SK-N-SH (cell line): Measurements from ENCODE around the gene GAB2. TPM values are rescaled to one million over a fixed set of nuclear protein-coding genes. Genes with fewer than 3 reads are reported as not detected.

Source experiments
- CTCF ChIA-PET: fragments of 300-600, 350-600 bp; formaldehyde crosslinking; extraction: SDS; loops from one replicate; lab custom pipeline; 2021; lab: Yijun Ruan, JAX
- POLR2A ChIA-PET: fragments of 350-600 bp; sonication (Branson Sonifier 250); formaldehyde crosslinking; extraction: SDS; loops from one replicate; lab custom pipeline; 2020; ENCODE audit warnings: antibody characterized with exemption, inconsistent platforms; lab: Yijun Ruan, JAX
- DNase-seq: peaks from one replicate; pipeline ENCODE4 v3.0.0; 2012
- H2AFZ ChIP-seq: fragments of 200-600 bp; sonication (generic); 2 replicates; pipeline ENCODE4 v1.8.1; 2016; ENCODE audit warnings: antibody characterized with exemption, mild to moderate bottlenecking, low read depth
- H3F3A ChIP-seq: fragments of 200-600 bp; sonication (generic); replicated peaks from 2 replicates; pipeline ENCODE3; 2016; ENCODE audit warnings: antibody characterized with exemption, mild to moderate bottlenecking; ENCODE audit not compliant: insufficient read depth
- H3K27ac ChIP-seq, 2 experiments: fragments of 200-500 bp in 1 of 2; fragments of 200-600 bp in 1 of 2; sonication (Bioruptor generic) in 1 of 2; sonication (generic), shearing (Covaris generic) in 1 of 2; 2 replicates each; pipeline versions ENCODE4 v1.5.1 to v1.6.1; 2014 to 2016; ENCODE audit warnings: low read depth in 2 of 2, inconsistent platforms in 1 of 2, low read length in 1 of 2, mild to moderate bottlenecking in 1 of 2, mixed read lengths in 1 of 2
- H3K27me3 ChIP-seq: fragments of 200-600 bp; sonication (generic), shearing (Covaris generic); 2 replicates; pipeline ENCODE4 v1.6.1; 2016; ENCODE audit warnings: mixed run types; ENCODE audit not compliant: insufficient read depth
- H3K36me3 ChIP-seq, 2 experiments: fragments of 200-500 bp in 1 of 2; fragments of 200-600 bp in 1 of 2; sonication (Bioruptor generic) in 1 of 2; sonication (generic) in 1 of 2; replicated peaks in 1 of 2; 2 replicates each; pipeline versions ENCODE3 to v1.5.1; 2014 to 2016; ENCODE audit warnings: low read length in 1 of 2, mild to moderate bottlenecking in 1 of 2; ENCODE audit not compliant: insufficient read depth in 2 of 2, control insufficient read depth in 1 of 2
- H3K4me1 ChIP-seq, 2 experiments: fragments of 200-500 bp in 1 of 2; fragments of 200-600 bp in 1 of 2; sonication (Bioruptor generic) in 1 of 2; sonication (generic), shearing (Covaris generic) in 1 of 2; 2 replicates each; pipeline versions ENCODE4 v1.5.1 to v1.6.1; 2014 to 2016; ENCODE audit warnings: low read depth in 1 of 2, low read length in 1 of 2, mixed run types in 1 of 2; ENCODE audit not compliant: insufficient read depth in 2 of 2, control insufficient read depth in 1 of 2
- H3K4me2 ChIP-seq: fragments of 200-600 bp; sonication (generic), shearing (Covaris generic); 2 replicates; pipeline ENCODE4 v1.6.1; 2017; ENCODE audit warnings: mixed run types
- H3K4me3 ChIP-seq, 2 experiments: fragments of 200-500 bp in 1 of 2; fragments of 200-600 bp in 1 of 2; sonication (Bioruptor generic) in 1 of 2; sonication (generic), shearing (Covaris generic) in 1 of 2; 2 replicates each; pipeline versions ENCODE4 v1.5.1 to v1.8.1; 2014 to 2016; ENCODE audit warnings: low read depth in 2 of 2, inconsistent platforms in 1 of 2, low read length in 1 of 2, mild to moderate bottlenecking in 1 of 2, mixed read lengths in 1 of 2, moderate library complexity in 1 of 2
- H3K79me2 ChIP-seq: fragments of 200-600 bp; sonication (generic); 2 replicates; pipeline ENCODE4 v1.8.1; 2017; ENCODE audit warnings: mild to moderate bottlenecking; ENCODE audit not compliant: insufficient read depth
- H3K9ac ChIP-seq: fragments of 200-600 bp; sonication (generic); 2 replicates; pipeline ENCODE4 v1.6.1; 2017; ENCODE audit warnings: mixed run types
- H3K9me2 ChIP-seq: fragments of 200-600 bp; sonication (generic); 2 replicates; pipeline ENCODE4 v1.6.1; 2017; ENCODE audit warnings: mixed run types
- H3K9me3 ChIP-seq: fragments of 200-600 bp; sonication (generic); 2 replicates; pipeline ENCODE4 v1.6.1; 2017; ENCODE audit warnings: mixed run types, mild to moderate bottlenecking, moderate library complexity
- H4K20me1 ChIP-seq: fragments of 200-600 bp; sonication (generic); 2 replicates; pipeline ENCODE4 v1.6.1; 2017; ENCODE audit warnings: mild to moderate bottlenecking, mixed run types; ENCODE audit not compliant: insufficient read depth
- CHD2 ChIP-seq: fragments of 150-350 bp; IDR thresholded peaks from 2 replicates; pipeline ENCODE4 v1.6.1; 2018; ENCODE audit warnings: low read length; ENCODE audit not compliant: partially characterized antibody
- EP300 ChIP-seq, 2 experiments: IDR thresholded peaks; 2 replicates each; pipeline versions ENCODE4 v1.4.0 to v1.6.1; 2012; ENCODE audit warnings: borderline replicate concordance in 1 of 2, low read depth in 1 of 2, low read length in 1 of 2
- EZH2phosphoT487 ChIP-seq: fragments of 200-600 bp; sonication (generic); IDR thresholded peaks from 2 replicates; pipeline ENCODE4 v1.6.1; 2017; ENCODE audit warnings: low read depth, mixed run types, mild to moderate bottlenecking, antibody characterized with exemption, moderate library complexity, borderline replicate concordance
- FOSL2 ChIP-seq: IDR thresholded peaks from 2 replicates; pipeline ENCODE4 v1.4.0; 2012; ENCODE audit warnings: low read depth, mild to moderate bottlenecking, moderate library complexity, borderline replicate concordance
- RCOR1 ChIP-seq: fragments of 150-350 bp; IDR thresholded peaks from 2 replicates; pipeline ENCODE4 v1.6.1; 2017; ENCODE audit warnings: antibody characterized with exemption, low read length
- WGBS: methylation state at CpG from one replicate; pipeline ENCODE4 v1.1.6; 2017; ENCODE audit warnings: low lambda C conversion rate; 5-methylcytosine and 5-hydroxymethylcytosine counted together
- polyA plus RNA-seq, 3 experiments: library from polyadenylated mRNA; depleted of rRNA; stranded (reverse); fragments of >200 nt; gene quantifications; 2 replicates each; pipeline ENCODE4 v1.2.3, GENCODE V29; 2012
- TF ChIP-seq, protein P1 (sequence below): IDR thresholded peaks from 2 replicates; pipeline ENCODE4 v1.6.1; 2012; ENCODE audit warnings: mild to moderate bottlenecking, low read depth, low read length, moderate library complexity

GAB2 gene
- polyA plus RNA-seq, 1 of the 3 experiments (the other 2 are of a cell fraction) = 5.6 TPM

DNA sequence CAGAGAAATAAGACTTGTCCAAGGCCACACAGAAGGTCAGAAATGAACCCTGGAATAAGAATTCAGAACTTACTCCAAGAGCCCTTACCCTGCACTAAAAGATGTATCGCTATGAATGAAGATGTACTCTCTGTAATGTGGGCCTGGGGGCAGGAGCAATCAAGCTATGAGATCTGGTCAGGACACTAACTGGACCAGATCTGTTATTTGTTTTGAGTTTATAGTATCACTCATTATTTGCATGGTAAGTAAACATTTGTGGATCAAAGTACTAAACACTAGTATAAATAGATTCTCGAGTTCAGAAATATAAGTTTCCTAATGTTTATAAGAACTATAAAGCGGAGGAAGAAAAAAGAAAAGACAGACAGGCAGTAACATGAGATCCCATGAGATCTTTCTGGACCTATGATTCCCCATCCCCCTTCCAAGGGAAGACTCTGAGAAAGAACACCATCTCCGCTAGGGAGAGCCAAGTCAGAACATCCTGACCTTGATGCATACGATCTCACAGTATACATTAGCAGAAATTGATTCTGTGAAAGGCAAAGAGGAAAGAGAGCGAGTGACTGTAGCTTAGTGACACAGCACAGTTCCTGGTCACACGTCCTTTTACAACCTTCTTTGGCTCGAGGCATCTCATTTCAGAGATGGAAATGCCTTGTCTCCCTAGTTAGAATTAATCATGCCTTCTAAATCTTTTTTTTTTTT, 157.7 kb downstream of the GAB2 start:
- WGBS = 82% methylated on average over 8 of the region's 8 CpGs
- Histone ChIP-seq H3K79me2 (no peaks in the 10 kb centered on the region), H3K4me2 (no peak overlapping the region), H3K9me2 (no peaks in the 10 kb centered on the region), H3K27me3 (no peaks in the 10 kb centered on the region), H3K36me3 (no peaks in the 10 kb centered on the region), H3K27ac (no peak overlapping the region; a peak in 1 of 4 replicates), H3K4me1 (peaks cover 6 to 24% of the 10 kb centered on the region in 2 experiments; a peak in 2 of 4 replicates), H3K4me3 (no peak overlapping the region), H3K9ac (no peak overlapping the region), H4K20me1 (no peaks in the 10 kb centered on the region), H3K9me3 (no peaks in the 10 kb centered on the region), H3F3A (no peaks in the 10 kb centered on the region), H2AFZ (no peak overlapping the region)
- ChIA-PET CTCF (interaction anchor here (1.2 kb wide), 1 partner anchor 8 kb away, joined by 5 read pairs; no protein-coding TSS in a partner anchor), POLR2A (no interaction called here)
- no peak for TF ChIP-seq EP300 (IDR thresholded peaks at IDR 0.05; ENCODE audit: borderline replicate concordance in 1 of 2, low read depth in 1 of 2, low read length in 1 of 2)
- DNase-seq = no peak

DNA sequence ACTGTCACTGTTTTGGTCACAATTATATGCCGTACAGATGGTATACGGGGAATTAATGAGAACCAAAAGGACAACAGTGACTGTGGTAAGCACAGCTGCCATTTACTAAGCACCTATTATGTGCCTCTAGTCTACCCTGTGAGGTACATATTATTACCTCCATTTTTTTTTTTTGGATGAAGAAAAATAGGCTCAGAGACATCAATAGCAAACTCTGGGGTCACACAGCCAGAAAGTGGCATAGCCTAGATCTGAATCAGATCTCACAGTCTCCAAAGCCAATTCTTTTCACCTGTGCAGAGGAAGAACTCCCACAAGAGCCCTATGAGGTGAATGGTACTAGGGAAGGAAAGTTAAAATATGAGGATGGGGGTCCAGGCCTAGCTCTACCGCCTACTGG, 160.0 kb downstream of the GAB2 start:
- POLR2A ChIA-PET = no interaction called here

More for the DNA sequence above, 160.0 kb downstream of the GAB2 start:
- TF ChIP-seq EZH2phosphoT487 (no peak), CHD2 (no peak), FOSL2 (no peak), RCOR1 (no peak)
- TF ChIP-seq, protein P1, sequence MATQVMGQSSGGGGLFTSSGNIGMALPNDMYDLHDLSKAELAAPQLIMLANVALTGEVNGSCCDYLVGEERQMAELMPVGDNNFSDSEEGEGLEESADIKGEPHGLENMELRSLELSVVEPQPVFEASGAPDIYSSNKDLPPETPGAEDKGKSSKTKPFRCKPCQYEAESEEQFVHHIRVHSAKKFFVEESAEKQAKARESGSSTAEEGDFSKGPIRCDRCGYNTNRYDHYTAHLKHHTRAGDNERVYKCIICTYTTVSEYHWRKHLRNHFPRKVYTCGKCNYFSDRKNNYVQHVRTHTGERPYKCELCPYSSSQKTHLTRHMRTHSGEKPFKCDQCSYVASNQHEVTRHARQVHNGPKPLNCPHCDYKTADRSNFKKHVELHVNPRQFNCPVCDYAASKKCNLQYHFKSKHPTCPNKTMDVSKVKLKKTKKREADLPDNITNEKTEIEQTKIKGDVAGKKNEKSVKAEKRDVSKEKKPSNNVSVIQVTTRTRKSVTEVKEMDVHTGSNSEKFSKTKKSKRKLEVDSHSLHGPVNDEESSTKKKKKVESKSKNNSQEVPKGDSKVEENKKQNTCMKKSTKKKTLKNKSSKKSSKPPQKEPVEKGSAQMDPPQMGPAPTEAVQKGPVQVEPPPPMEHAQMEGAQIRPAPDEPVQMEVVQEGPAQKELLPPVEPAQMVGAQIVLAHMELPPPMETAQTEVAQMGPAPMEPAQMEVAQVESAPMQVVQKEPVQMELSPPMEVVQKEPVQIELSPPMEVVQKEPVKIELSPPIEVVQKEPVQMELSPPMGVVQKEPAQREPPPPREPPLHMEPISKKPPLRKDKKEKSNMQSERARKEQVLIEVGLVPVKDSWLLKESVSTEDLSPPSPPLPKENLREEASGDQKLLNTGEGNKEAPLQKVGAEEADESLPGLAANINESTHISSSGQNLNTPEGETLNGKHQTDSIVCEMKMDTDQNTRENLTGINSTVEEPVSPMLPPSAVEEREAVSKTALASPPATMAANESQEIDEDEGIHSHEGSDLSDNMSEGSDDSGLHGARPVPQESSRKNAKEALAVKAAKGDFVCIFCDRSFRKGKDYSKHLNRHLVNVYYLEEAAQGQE = no peak
- Histone ChIP-seq H3K79me2 (no peaks in the 10 kb centered on the region), H3K27ac (no peak overlapping the region), H3K4me2 (no peak overlapping the region), H3F3A (no peaks in the 10 kb centered on the region), H4K20me1 (no peaks in the 10 kb centered on the region), H2AFZ (no peak overlapping the region), H3K9me2 (no peaks in the 10 kb centered on the region), H3K27me3 (no peaks in the 10 kb centered on the region), H3K36me3 (no peaks in the 10 kb centered on the region), H3K4me3 (no peak overlapping the region), H3K9ac (no peak overlapping the region), H3K4me1 (peaks cover 11 to 20% of the 10 kb centered on the region in 2 experiments; a peak in 2 of 4 replicates), H3K9me3 (no peaks in the 10 kb centered on the region)
- no peak for DNase-seq
- WGBS = 96% methylated on average over 3 of the region's 3 CpGs
- CTCF ChIA-PET = interaction anchor here (1.1 kb wide), 1 partner anchor 9 kb away, joined by 3 read pairs; no protein-coding TSS in a partner anchor
